Upper lobe of left lung (tissue), 6 donors: ENCODE results near the gene ECSCR. TPM values are rescaled to one million over a fixed set of nuclear protein-coding genes. Genes with fewer than 3 reads are reported as not detected.

Experiments
- ATAC-seq, 2 donors: fragments of 200-7000 bp; cut with Tn5 transposase; one replicate each; pipeline ENCODE4 v1.9.1; 2022; ENCODE audit warnings: mild to moderate bottlenecking in 2 of 2, moderate library complexity in 2 of 2; ENCODE audit not compliant: low FRiP score in 2 of 2
- DNase-seq, 2 donors: peaks; one replicate each; pipeline ENCODE4 v3.0.0-alpha.2; 2019 to 2020
- H3K27ac ChIP-seq, 4 donors: fragments of 200-600 bp; sonication (generic); one replicate each; pipeline ENCODE4 v1.5.1; 2016 to 2019
- H3K27me3 ChIP-seq, 4 donors: fragments of 200-600 bp; sonication (generic); one replicate each; pipeline ENCODE4 v1.5.1; 2017 to 2019
- H3K36me3 ChIP-seq, 4 donors: fragments of 200-600 bp; sonication (generic); one replicate each; pipeline ENCODE4 v1.5.1; 2016 to 2019
- H3K4me1 ChIP-seq, 4 donors: fragments of 200-600 bp; sonication (generic); one replicate each; pipeline ENCODE4 v1.5.1; 2018 to 2019
- H3K4me3 ChIP-seq, 4 donors: fragments of 200-600 bp; sonication (generic); one replicate each; pipeline ENCODE4 v1.5.1; 2017 to 2019; ENCODE audit warnings: mild to moderate bottlenecking in 2 of 4, moderate library complexity in 1 of 4
- H3K9me3 ChIP-seq, 4 donors: fragments of 200-600 bp; sonication (generic); one replicate each; pipeline ENCODE4 v1.5.1; 2018 to 2019
- EP300 ChIP-seq, 4 donors: sonication (generic); formaldehyde crosslinking; IDR thresholded peaks; one replicate each; pipeline ENCODE4 v1.5.1; 2017; ENCODE audit warnings: antibody characterized with exemption in 4 of 4, control low read depth in 2 of 4
- POLR2A ChIP-seq, 4 donors: fragments of 450-650 bp; IDR thresholded peaks; one replicate each; pipeline ENCODE4 v1.5.1; 2016 to 2017; ENCODE audit warnings: antibody characterized with exemption in 4 of 4, mild to moderate bottlenecking in 2 of 4
- POLR2AphosphoS5 ChIP-seq, 2 donors: sonication (generic); formaldehyde crosslinking; IDR thresholded peaks; one replicate each; pipeline ENCODE4 v1.5.1; 2017; ENCODE audit warnings: antibody characterized with exemption in 2 of 2
- WGBS, 2 donors: methylation state at CpG; one replicate each; pipeline ENCODE4 v1.1.5; 2017 to 2018; 5-methylcytosine and 5-hydroxymethylcytosine counted together
- total RNA-seq, 6 donors: library from RNA; depleted of rRNA in 4 of 6; stranded (reverse); fragments of >200 nt in 4 of 6; gene quantifications; one replicate each; pipeline versions ENCODE4 v1.1.0 to v1.2.1, GENCODE V29; 2016 to 2021
- TF ChIP-seq, protein P1 (sequence below), 6 experiments: fragments of 450-650 bp in 4 of 6; fragments of 200-600 bp in 2 of 6; sonication (generic) in 2 of 6; IDR thresholded peaks; one replicate each; pipeline ENCODE4 v1.5.1; 2016 to 2019; ENCODE audit warnings: antibody characterized with exemption in 6 of 6
- donor health status: DM: no; HTN: no; CAD: no; lungs with moderate emphysema.
- donor health status: DM: no; HTN: yes; CAD: no; lungs with severe emphysema.

Gene ECSCR
- total RNA-seq, 6 donors from 2014 or later: 8.4 to 62.5 (median 24.1) TPM

- Histone ChIP-seq H3K9me3 (no peaks in the 10 kb centered on the region), H3K27me3 (no peaks in the 10 kb centered on the region), H3K4me1 (peaks cover 11 to 21% (median 17%) of the 10 kb centered on the region in 4 donors), H3K27ac (no peak overlapping the region), H3K4me3 (no peak overlapping the region), H3K36me3 (peaks cover 0 to 54% (median 11%) of the 10 kb centered on the region in 4 donors)
- TF ChIP-seq POLR2A (IDR thresholded peaks at IDR 0.05): no peak
- TF ChIP-seq, protein P1, sequence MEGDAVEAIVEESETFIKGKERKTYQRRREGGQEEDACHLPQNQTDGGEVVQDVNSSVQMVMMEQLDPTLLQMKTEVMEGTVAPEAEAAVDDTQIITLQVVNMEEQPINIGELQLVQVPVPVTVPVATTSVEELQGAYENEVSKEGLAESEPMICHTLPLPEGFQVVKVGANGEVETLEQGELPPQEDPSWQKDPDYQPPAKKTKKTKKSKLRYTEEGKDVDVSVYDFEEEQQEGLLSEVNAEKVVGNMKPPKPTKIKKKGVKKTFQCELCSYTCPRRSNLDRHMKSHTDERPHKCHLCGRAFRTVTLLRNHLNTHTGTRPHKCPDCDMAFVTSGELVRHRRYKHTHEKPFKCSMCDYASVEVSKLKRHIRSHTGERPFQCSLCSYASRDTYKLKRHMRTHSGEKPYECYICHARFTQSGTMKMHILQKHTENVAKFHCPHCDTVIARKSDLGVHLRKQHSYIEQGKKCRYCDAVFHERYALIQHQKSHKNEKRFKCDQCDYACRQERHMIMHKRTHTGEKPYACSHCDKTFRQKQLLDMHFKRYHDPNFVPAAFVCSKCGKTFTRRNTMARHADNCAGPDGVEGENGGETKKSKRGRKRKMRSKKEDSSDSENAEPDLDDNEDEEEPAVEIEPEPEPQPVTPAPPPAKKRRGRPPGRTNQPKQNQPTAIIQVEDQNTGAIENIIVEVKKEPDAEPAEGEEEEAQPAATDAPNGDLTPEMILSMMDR (IDR thresholded peaks at IDR 0.05): no peak
- no peak for TF ChIP-seq EP300 (IDR thresholded peaks at IDR 0.05)
- TF ChIP-seq POLR2AphosphoS5 (IDR thresholded peaks at IDR 0.05): no peak
- no peak for ATAC-seq
- no peak for DNase-seq
Measured at GRCh38 chr5:139415869-139416268, 46.7 kb downstream of the ECSCR start.

DNA sequence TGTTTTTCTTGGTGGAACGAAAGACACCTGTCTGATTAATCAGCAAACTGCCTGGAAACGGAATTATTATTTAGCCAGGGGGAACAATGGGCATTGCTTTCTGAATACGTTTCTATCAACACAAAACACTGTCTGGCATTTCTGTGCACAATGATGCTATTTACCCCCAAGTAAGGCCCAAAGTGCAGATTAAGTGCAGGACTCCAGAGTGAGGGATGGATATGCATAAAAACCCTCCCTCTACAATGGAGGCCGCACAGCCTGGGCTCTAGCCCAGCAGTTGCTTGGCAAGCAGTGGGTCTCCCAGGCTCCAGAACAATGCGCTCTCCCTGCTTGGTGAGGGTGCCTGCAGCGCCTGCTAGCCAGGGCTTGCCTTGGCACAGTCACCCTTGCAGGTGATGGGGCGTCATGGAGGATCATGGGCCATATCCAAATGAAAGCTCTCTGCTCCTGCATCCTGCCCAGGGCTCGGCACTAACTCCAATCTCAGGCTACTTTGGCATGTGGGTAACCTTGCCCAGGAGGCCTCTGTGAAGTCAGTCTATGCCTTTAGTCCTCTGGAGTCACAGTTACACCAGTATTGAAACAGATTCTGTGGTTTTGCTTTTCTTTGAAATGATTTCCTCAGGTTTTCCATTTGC is 47.2 kb downstream of the ECSCR start:
- Histone ChIP-seq H3K9me3 (no peaks in the 10 kb centered on the region), H3K27me3 (no peaks in the 10 kb centered on the region), H3K36me3 (peaks cover 0 to 49% (median 11%) of the 10 kb centered on the region in 4 donors), H3K27ac (no peak overlapping the region), H3K4me1 (peaks cover 11 to 21% (median 17%) of the 10 kb centered on the region in 4 donors), H3K4me3 (no peak overlapping the region)
- WGBS, 2 donors: 77 to 86% methylated on average over 8 of the region's 8 CpGs
- DNase-seq (no peak), ATAC-seq (no peak)
- TF ChIP-seq POLR2AphosphoS5 (IDR thresholded peaks at IDR 0.05): no peak
- no peak for TF ChIP-seq EP300 (IDR thresholded peaks at IDR 0.05)
- TF ChIP-seq, protein P1 (IDR thresholded peaks at IDR 0.05): no peak
- no peak for TF ChIP-seq POLR2A (IDR thresholded peaks at IDR 0.05)

DNA sequence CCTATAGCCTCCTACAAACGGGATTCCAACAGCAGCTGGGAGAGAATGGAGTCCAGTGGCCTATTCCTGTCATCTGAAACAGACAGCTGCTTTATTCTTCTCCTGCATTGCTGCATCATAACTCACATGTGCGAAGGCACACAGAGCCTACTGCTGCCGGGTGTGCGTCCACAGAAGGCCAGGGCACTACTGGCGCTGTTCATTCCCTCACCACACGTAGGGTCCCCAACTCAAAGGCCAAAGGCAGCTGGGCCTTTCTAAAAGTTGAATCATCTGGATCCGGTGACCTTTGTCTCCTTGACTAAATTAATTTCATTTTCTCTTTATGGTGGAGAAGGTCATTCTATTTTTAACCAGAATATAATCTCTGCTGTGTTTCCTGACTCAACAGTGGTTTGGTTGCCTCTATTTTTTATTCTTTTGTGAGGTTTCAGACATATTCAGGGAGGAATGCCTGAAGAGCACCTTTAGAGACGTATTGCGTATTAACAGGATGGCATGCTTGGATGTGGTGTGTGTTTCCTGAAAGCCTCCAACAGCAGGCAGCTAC is 47.9 kb downstream of the ECSCR start:
- H3K27me3 ChIP-seq: no peaks in the 10 kb centered on the region
- H3K4me3 ChIP-seq: no peak overlapping the region
- peaks cover 0 to 42% (median 9%) of the 10 kb centered on the region in 4 donors for H3K36me3 ChIP-seq
- peaks cover 11 to 21% (median 17%) of the 10 kb centered on the region in 4 donors for H3K4me1 ChIP-seq
- no peaks in the 10 kb centered on the region for H3K9me3 ChIP-seq
- no peak for DNase-seq
- no peak for ATAC-seq
- WGBS, 2 donors: 83 to 87% methylated on average over 9 of the region's 9 CpGs
- no peak overlapping the region for H3K27ac ChIP-seq
- TF ChIP-seq POLR2AphosphoS5 (IDR thresholded peaks at IDR 0.05): no peak
- no peak for TF ChIP-seq POLR2A (IDR thresholded peaks at IDR 0.05)

DNA sequence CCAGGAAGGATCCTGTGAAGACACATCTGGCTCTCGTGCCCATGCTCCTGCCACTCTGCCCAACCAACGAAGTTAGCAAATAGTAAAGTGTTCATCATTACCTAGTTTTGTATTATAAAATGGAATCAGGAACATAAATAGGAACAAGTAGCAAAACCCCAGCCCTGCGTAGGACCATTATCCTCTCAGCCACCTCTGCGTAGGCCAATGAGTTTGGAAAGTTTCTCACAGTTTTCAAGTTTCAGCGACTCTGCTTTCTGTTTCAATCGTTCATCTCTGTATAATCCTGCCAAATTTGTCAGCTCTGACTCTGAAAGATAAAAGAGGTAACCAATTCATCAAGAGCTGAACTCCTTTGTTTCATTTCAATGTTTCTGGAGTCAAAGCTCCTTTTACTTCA is 48.6 kb downstream of the ECSCR start:
- Histone ChIP-seq H3K4me1 (peaks cover 11 to 21% (median 16%) of the 10 kb centered on the region in 4 donors), H3K27ac (no peak overlapping the region), H3K9me3 (no peaks in the 10 kb centered on the region), H3K4me3 (no peak overlapping the region), H3K36me3 (peaks cover 0 to 35% (median 4%) of the 10 kb centered on the region in 4 donors), H3K27me3 (no peaks in the 10 kb centered on the region)
- DNase-seq (no peak), ATAC-seq (no peak)
- 93% methylated on average over 6 of the region's 6 CpGs for WGBS, 2 donors
- TF ChIP-seq, protein P1 (IDR thresholded peaks at IDR 0.05): no peak
- TF ChIP-seq POLR2AphosphoS5 (IDR thresholded peaks at IDR 0.05): no peak

GRCh38 chr5:139413153-139413552 is 49.4 kb downstream of the ECSCR start:
- Histone ChIP-seq H3K4me1 (peaks cover 8 to 20% (median 13%) of the 10 kb centered on the region in 4 donors), H3K27ac (no peak overlapping the region), H3K27me3 (no peaks in the 10 kb centered on the region), H3K4me3 (no peak overlapping the region), H3K9me3 (no peaks in the 10 kb centered on the region), H3K36me3 (peaks cover 0 to 27% (median 4%) of the 10 kb centered on the region in 4 donors)
- WGBS, 2 donors: 97 to 98% methylated on average over 6 of the region's 6 CpGs
- DNase-seq (no peak), ATAC-seq (no peak)
- TF ChIP-seq, protein P1 (IDR thresholded peaks at IDR 0.05): no peak
- TF ChIP-seq POLR2AphosphoS5 (IDR thresholded peaks at IDR 0.05): no peak
- no peak for TF ChIP-seq EP300 (IDR thresholded peaks at IDR 0.05)
